Effector CD4-positive, alpha-beta T cell (primary cell): ENCODE data around the gene NASP.
"Not testable (repeated sequence)": the region's sequence is repeated elsewhere in the genome, so short reads cannot be mapped to it uniquely, and the experiment has no call there.

Experiments used
- DNase-seq: peaks from one replicate; pipeline ENCODE4 v3.0.0-alpha.2; 2020

The NASP gene

DNA sequence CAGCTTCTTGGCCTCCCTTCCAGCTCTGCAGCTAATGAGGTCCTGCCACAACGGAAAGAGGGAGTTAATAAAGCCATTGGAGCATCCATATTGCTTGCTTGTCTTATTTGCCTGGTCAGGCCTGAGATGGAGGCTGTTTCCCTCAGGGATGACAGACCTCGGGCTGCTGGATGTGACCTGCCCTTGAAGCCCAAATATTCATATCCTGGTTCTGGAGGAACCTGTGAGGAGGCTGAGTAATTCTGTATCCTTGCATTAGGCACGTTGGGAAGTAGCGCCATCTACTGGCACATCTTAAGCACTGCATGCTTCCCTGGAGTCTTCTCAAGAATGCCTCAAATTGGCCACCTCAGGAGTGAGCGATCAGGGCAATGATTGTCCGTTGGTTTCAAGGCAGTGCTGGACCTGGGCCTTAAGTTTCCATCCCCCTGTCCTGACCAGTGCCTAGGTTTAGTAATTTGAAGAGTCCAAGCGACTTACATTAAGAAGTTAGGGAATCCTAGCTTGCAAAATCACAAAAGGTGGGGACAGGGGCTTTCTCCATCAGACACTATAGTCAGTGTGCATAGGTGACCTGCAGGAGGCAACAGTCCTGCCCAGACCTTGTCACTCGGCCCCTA, 13.8 kb upstream of the NASP start:
- DNase-seq, result peak; percentile 62

DNA sequence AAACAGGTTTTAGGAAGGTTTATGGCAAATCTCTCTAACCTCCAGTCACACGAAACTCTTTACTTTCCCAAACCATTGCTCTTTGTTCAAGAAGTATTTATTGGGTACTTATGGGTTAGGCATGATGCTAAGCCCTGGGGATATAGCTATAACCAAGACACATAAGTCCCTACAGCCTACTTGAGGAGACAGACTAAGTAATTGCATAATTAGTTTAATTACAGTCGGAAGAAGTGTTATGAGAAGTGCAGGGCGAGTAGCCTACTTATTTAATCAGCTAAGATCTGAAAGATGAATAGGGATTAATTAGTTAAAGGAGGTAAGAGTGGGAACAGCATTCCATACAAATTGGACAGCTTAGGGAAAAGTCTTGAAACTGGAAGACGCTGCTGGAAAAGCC, 13.2 kb upstream of the NASP start:
- DNase-seq, result no peak

DNA sequence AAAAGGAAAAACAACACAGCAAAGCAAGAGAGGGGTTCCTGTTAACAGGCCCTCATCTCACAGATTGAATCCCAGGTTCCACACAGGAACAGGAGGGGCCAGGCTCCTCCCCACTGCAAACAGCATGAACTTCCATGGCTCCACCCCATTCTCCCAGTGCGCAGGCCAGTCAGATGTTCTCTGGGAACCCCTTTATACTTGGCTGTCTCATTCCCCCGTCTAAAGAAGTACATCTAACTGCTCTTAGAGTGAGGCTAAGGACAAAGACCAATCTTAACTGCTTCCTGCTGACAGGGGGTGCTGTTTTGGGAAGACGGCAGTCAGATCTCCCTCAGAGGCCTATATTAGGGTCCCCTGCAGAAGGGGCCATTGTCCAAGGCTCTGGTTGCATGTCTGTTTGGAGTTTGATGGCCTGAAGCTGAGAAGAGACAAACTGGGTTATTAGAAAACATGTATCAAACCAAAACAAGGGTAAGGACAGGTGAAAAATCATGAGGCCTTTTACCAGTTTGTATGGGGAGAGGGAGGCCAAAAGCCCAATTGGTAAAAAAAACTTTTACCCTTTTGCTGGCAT, 10.5 kb upstream of the NASP start:
- DNase-seq, result no peak

DNA sequence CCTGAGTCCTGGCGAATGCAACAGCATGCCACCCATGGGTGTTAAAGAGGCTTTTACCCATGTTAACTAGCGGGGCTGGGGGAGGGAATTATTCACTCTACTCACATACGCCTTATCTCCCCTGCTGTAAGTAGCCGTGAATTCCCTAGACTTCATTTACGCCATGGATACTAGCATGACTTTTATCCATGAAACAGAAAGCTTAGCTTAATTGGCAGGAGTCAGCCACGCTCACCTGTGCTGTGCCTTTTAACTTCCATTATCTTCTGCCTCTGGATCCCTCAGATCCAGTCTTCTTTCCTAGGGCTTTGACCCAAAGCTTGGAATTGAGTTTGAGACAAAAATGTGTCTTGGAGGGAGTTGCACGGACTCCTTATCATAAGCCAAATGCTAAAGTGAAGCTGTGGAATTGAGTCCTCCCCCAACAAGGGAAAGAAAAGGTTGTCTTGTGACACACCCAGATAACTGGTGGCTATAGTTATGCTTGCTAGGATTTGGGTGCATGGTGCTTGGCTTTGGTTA, 9.7 kb upstream of the NASP start:
- DNase-seq, result no peak

DNA sequence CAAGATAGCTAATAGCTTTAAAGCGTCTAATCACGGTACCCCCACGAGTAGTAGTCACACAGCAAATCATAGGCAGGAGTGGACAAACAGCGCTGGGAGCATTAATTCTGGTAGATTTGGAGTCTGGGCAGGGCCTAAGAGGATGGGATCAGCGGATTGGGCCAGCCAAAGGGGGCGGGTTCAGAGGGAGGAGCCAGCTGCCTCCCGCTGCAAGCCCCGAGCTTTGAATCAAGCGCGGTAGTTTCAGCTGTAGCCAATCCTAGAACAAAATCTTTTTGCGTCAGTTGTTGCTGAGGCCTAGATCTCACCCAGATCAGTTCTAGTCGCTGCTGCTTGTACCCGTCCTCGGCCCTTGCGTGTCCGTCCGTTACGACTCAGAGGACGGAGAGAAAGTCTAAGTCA, 576 bp upstream of the NASP start:
- DNase-seq, result peak; percentile 90

DNA sequence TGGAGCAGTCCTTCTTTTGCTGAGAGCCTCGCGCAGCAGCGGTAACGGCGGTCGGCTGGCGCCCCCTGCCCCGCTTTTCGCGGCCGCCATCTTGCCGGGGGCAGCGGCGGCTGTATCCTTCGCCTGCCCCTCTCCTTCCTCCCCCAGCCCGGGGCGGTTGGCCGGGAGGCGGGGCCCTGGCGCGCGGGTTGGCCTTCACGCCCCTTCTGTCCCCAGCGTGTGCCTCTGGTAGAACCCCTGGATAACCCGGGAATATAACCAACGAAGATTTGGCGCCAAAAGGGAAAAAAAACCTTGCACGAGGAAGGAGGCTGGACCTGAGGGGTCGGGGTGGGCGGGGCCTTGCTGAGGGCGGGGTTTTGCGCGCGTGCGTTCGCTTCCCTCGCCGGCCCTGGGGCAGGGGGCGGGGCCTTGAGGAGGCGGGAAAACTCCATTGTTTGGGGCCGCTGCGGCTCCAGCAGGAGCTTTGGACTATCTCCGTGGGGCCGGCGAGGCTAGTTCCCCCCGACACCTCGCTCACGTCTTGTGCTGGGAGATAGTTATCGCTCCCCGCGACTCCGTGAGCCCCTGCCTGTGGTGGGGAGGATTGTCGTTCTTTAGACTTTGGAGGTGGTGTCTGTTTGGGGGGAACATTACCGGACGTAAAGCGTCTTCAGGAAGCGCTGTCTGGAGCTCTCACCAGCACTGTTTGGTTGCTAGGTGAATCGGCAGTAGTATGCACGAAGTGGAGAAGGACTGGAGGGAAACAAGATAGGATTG, 689 bp downstream of the NASP start:
- peak; percentile 82 for DNase-seq

DNA sequence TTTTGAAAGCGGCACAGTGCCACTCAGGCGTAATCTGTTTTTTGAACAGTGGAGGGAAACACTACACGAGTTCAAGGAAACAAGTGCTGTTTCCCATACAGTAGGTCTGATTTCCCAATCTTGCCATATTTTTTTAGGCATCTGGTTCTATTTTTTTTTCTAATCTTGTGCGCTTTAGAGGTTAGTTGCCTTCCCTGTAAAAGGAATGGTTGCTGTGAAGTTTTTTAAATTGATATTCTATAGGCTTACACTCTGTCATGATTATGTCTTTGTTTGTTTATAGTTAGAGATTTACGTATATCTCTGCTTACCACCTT, 1.2 kb downstream of the NASP start:
- no peak for DNase-seq

DNA sequence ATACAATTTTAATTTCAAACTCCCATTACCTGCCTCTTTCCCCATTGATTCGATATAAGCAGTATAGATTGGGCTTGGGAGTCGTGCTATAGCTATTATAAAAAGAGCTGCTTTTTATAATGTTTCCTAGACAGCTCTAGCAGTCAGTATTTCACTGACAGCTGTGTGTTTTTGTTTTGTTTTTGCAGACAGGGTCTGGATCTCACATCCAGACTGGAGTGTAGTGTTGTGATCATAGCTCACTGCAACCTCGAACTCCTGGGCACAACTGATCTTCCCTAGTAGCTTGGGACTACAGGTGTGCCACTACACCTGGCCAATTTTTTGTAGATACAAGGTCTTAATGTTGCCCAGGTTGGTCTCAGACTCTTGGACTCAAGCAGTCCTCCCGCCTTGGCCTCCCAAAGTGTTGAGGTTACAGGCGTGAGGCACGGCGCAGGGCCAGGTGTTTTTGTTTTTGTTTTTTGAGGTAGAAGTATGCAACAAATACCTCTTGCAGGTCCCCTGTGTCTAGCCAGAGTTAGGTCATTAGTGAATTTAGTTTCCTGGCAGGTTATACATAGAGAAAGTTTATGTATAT, 1.7 kb downstream of the NASP start:
- no peak for DNase-seq

DNA sequence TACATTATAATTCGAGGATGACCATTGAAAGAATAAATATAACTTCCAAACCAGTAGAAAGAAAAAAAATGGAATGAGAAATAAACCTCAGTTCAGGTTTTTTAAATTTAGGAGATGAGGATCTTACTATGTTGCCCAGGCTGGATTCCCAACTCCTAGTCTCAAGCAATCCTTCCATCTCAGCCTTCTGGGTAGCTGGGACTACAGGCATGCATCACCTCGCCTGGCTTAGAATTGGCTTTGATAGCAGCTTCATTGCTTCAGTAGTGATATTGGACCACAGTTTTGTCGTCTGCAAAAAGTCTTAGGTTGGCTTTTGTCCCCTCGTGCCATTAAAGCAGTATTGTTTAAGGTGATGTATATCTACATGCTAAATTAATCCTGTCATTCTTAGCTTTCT, 2.9 kb downstream of the NASP start:
- no peak for DNase-seq

DNA sequence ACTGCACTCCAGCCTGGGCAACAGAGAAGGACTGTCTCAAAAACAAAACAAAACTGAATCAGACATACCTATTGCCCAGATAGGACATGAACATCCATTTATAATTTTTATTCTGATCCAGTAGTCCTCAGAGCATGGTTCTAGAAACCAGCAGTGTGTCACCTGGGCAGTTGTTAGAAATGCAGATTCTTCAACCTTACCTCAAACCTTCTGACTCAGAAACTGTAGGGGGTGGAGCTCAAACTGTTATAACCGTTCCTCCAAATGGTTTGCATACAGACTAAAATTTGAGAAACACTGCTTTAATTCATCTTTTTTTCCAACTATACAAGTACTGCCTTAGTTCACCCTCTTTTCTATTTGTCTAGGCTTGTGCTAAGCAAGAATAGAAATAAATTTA, 6.0 kb downstream of the NASP start:
- no peak for DNase-seq

DNA sequence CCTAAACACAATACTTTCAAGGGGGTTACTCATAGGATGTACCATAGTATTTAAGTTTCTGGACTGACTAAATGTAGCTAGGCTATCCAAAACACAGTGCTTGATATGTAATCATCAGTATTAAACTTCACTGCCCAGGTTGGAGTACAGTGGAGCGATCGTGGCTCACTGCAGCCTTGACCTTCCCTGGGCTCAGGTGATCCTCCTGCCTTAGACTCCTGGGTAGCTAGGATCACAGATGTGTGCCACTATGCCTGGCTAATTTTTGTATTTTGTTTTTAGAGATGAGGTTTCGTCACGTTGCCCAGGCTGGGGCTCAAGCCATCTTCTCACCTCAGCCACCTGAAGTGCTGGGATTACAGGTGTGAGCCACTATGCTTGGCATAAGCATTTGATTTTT, 10.6 kb downstream of the NASP start:
- DNase-seq, result no peak

DNA sequence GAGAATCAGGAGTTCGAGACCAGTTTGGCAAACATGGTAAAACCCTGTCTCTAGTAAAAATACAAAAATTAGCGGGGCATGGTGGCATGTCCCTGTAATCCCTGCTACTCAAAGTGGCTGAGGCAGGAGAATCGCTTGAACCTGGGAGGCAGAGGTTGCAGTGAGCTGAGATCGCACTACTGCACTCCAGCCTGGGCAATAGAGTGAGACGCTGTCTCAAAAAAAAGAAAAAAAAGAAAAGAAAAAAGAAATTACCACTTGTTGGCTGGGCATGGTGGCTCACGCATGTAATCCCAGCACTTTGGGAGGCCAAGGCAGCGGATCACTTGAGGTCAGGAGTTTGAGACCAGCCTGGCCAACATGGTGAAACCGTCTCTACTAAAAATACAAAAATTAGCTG, 12.9 kb downstream of the NASP start:
- not testable (repeated sequence) for DNase-seq

DNA sequence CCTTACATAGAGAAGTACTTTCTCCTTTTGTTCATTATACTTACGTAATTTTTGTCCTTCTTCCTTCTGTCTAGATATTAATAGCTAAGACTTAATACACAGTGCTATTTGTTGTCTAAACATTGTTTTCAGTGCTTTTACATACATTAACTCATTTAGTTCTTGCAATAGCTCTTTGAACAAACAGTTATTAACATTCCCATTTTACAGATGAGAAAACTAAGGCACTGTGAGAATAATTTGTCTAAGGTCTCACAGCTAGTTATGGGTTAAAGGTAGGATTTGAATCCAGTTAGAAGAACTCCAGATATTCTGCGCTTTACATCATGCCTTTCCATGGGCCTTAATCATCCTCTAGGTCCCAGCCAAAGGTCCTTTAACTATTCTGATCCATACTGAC, 20.4 kb downstream of the NASP start:
- no peak for DNase-seq

DNA sequence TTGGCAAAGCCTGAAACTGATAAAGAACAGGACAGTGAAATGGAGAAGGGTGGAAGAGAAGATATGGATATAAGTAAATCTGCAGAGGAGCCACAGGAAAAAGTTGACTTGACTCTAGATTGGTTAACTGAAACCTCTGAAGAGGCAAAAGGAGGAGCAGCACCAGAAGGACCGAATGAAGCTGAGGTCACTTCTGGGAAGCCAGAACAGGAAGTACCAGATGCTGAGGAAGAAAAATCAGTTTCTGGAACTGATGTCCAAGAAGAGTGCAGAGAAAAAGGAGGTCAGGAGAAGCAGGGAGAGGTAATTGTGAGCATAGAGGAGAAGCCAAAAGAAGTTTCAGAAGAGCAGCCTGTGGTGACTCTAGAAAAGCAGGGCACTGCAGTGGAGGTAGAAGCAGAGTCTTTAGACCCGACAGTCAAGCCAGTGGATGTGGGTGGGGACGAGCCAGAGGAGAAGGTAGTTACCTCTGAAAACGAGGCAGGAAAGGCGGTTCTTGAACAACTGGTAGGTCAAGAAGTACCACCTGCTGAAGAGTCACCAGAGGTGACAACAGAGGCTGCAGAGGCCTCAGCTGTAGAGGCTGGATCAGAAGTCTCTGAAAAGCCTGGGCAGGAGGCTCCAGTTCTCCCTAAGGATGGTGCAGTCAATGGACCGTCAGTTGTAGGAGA, 23.7 kb downstream of the NASP start:
- DNase-seq, result no peak

DNA sequence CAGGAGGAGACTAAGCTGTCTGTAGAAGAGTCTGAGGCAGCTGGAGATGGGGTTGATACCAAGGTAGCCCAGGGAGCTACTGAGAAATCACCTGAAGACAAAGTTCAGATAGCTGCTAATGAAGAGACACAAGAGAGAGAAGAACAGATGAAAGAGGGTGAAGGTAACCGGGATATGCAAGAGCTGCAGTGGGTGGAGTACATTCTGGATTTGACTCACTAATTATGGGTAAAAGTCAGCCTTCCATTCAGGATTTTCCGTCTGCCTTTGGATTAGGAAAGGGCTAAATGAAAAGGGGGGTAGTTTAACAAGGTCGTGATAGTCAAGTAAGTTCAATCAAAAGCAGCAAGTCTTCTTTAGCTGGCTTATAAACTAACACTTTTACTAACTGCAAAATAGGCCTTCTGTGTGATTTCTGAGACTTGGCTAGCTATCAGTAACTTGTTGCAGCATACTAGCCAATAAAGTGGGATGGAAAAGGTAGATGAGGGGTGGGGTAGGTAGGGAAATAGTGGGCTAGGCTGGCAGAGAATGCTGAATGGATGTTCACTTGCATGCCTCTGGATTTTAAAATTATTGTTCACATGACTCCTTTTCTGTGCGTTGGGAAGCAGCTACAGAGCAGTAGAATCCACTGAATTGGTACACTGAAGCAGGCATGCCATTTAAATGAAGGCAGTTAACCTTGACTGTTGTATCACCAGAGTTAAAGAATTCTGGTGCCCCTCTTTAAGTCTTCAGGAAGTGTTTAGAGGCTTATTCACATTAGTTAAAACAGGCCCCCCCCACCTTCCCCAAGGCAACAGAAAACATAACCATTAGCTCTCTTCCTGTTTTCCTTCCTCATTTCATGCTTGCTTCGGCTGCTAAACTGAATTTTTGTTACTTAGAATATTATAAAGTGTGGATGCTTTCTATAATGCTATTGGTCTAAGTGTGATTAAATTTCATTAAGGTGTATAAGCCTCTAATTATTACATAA, 24.6 kb downstream of the NASP start:
- no peak for DNase-seq

DNA sequence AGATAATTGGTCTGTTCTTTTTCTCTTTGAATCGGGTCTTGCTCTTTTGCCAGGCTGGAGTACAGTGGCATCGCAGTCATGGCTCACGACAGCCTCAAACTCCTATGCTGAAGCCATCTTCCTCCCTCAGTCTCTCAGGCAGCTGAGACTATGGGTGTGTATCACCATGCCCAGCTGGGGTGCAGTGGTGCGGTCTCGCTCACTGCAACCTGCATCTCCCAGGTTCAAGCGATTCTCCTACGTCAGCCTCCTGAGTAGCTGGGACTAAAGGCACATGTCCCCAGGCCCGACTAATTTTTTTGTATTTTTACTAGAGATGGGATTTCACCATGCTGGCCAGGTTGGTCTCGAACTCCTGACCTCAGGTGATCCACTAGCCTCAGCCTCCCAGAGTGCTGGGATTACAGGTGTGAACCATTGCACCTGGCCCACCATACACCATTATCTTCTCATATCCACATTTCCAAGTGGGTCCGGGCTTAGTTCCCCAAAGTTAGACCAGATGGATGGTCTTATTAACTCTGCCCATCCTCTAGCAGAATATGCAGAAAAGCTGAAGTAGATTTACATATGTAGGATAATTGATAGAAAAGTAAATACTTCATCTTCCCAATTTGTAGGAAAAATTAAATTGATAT, 26.9 kb downstream of the NASP start:
- DNase-seq, result no peak

DNA sequence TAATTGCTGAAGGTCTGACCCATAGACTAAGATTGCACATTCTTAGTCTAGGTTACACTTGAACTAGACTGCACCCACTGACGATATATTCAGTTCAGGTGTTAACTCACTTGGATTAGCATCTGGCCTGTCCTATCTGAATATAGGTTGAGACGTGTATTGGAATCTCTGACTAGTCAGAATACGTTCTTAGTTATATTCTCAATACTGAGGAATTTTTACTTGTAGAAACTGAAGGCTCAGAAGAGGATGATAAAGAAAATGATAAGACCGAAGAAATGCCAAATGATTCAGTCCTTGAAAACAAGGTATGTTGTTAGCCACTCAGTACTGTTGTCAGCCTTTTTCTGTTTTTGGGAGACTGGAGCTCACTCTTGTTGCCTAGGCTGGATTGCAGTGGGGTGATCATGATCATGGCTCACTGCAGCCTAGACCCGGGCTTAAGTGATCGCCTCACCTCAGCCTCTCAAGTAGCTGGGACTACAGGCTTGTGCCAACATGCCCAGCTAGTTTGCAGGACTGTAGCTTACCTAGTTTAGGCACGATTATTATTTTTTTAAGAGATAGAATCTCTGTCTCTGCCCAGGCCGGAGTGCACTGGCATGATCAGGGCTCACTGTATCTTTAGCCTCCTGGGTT, 29.2 kb downstream of the NASP start:
- no peak for DNase-seq

DNA sequence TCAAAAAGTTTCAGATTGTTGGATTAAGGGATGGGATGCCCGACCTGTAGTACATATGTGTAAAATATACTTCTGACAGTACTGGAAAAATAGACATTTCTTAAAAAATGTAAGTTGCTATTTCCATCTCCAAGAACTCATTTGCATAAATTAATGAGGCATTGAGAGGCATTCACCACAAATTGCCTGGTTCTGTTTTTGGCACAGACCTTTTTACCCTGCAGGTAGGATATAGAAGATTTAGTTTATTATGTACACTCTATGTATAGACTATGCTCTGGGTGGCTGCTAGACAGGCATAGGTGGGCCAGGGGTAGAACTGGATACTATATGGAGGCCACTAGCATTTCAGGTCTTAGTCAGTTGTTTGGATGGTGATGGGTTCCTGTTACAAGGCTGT, 32.0 kb downstream of the NASP start:
- no peak for DNase-seq

DNA sequence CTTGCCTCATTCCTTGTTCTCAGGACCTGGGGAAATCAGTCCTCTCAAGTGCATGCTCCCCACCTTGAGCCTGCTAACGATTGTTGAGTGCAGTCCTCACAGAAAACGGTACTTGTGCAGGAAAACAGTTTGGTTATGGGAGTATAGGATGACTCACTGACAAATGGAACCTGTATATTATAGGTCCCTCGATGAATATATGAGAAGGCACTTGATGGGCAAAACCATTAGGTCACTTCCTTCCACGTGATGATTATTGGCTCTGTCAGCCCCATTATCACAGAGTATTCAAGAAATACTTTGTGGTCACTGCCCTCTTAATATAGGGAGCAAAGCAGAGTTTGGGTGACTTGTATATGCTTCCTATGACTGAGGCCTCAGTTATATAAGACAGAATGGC, 33.8 kb downstream of the NASP start:
- no peak for DNase-seq

DNA sequence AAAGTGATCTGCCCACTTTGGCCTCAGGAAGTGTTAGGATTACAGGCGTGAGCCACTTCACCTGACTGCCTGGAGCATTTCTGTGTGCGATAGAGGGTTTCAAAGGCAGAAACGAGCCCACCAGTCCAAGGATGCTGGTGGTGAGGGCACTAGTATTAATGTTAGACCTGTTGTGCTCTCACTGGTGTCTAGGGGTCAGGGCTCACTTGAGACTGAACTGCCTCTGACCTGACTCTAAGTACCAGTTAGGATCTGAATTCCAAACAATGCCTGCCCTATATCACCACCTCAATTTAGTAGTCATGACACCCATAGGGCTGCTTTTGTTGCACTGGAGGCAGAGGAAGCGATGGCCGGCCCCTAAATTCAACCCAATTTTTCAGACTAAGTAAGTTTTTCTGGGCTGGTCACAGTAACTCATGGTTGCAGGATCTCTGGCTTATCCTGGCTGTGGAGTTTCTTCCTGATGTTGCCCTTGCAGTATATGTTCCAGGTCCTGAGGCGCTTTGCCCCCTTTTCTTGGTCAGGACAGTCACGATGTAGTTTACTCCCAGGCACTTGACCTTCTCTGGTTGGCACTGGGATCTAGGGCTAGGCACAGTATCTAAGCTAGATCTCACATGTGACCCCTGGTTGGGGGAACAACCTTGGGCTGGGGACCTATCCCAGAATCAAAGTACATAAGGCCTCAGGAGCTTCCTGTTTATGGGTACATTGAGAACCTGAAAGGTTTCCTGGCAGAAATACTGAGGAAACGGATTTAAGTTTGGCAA, 35.5 kb downstream of the NASP start:
- no peak for DNase-seq
